HepG2 (cell line): ENCODE results near the gene TNRC18. TPM values are rescaled to one million over a fixed set of nuclear protein-coding genes. Genes with fewer than 3 reads are reported as not detected.

Source experiments
- KDM4B ChIP-seq: sonication (generic); formaldehyde crosslinking; IDR thresholded peaks from 2 replicates; pipeline ENCODE4 v1.4.0; 2020; ENCODE audit warnings: missing genetic modification reagents
- NRL ChIP-seq: sonication (generic); formaldehyde crosslinking; IDR thresholded peaks from 2 replicates; pipeline ENCODE4 v1.5.0; 2020; ENCODE audit warnings: missing genetic modification reagents, mild to moderate bottlenecking, moderate library complexity, borderline replicate concordance
- ZKSCAN5 ChIP-seq: sonication (generic); formaldehyde crosslinking; IDR thresholded peaks from 2 replicates; pipeline ENCODE4 v1.5.1; 2020; ENCODE audit warnings: mild to moderate bottlenecking, missing genetic modification reagents
- polyA plus RNA-seq, 8 experiments: library from polyadenylated mRNA; depleted of rRNA in 3 of 8; stranded (reverse) in 7 of 8; unstranded in 1 of 8; fragments of >200 nt; fragmentation: Illumina TruSeq in 4 of 8; extraction: Trizol in 4 of 8; gene quantifications; 2 replicates each; pipeline versions ENCODE4 v1.2.1 to v1.2.3, GENCODE V29; 2011 to 2016; ENCODE audit warnings: low read depth in 4 of 8, missing spikeins in 1 of 8, mixed read lengths in 1 of 8; ENCODE audit not compliant: insufficient read depth in 1 of 8
- total RNA-seq, 5 experiments: library from RNA; depleted of rRNA; stranded (reverse); fragments of >200 nt; fragmentation: Illumina TruSeq; extraction: Trizol; gene quantifications; 2 replicates each; pipeline ENCODE4 v1.2.3, GENCODE V29; 2016; ENCODE audit warnings: low read depth in 1 of 5
- TF ChIP-seq, protein P1 (sequence below): sonication (generic); formaldehyde crosslinking; IDR thresholded peaks from 2 replicates; pipeline ENCODE4 v1.5.0; 2020; ENCODE audit warnings: mild to moderate bottlenecking, missing genetic modification reagents, borderline replicate concordance
- TF ChIP-seq, protein P2 (sequence below): sonication (generic); formaldehyde crosslinking; IDR thresholded peaks from 2 replicates; pipeline ENCODE4 v1.4.0; 2020; ENCODE audit warnings: missing genetic modification reagents
- TF ChIP-seq, protein P3 (sequence below): sonication (generic); formaldehyde crosslinking; IDR thresholded peaks from 2 replicates; pipeline ENCODE4 v1.5.0; 2020; ENCODE audit warnings: mild to moderate bottlenecking, missing genetic modification reagents

The TNRC18 gene
- total and polyA plus RNA-seq, 2 of the 13 experiments (the other 11 are each of a cell fraction or from before 2014, with no cell fraction given), result 11.7 to 17.4 TPM

DNA sequence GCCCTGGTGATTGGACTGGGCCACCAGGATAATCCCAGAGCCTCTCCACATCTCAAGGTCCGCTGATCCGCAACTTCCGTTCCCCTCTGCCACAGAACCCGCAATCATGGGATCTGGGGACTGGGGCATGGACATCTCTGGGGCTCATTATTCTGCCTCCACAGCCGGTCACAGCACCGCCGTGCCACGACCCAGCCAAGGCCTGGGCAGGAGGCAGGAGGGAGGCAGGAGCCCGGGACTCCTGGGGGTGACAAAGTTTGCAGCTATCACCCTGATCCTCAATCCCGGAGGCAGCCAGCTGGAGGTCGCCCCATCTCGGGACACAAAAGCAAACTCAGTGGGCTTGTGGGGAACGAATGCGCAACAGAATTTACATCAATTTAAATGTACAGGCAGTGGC lies 42.9 kb upstream of the TNRC18 start (continued):
- TF ChIP-seq, protein P1, sequence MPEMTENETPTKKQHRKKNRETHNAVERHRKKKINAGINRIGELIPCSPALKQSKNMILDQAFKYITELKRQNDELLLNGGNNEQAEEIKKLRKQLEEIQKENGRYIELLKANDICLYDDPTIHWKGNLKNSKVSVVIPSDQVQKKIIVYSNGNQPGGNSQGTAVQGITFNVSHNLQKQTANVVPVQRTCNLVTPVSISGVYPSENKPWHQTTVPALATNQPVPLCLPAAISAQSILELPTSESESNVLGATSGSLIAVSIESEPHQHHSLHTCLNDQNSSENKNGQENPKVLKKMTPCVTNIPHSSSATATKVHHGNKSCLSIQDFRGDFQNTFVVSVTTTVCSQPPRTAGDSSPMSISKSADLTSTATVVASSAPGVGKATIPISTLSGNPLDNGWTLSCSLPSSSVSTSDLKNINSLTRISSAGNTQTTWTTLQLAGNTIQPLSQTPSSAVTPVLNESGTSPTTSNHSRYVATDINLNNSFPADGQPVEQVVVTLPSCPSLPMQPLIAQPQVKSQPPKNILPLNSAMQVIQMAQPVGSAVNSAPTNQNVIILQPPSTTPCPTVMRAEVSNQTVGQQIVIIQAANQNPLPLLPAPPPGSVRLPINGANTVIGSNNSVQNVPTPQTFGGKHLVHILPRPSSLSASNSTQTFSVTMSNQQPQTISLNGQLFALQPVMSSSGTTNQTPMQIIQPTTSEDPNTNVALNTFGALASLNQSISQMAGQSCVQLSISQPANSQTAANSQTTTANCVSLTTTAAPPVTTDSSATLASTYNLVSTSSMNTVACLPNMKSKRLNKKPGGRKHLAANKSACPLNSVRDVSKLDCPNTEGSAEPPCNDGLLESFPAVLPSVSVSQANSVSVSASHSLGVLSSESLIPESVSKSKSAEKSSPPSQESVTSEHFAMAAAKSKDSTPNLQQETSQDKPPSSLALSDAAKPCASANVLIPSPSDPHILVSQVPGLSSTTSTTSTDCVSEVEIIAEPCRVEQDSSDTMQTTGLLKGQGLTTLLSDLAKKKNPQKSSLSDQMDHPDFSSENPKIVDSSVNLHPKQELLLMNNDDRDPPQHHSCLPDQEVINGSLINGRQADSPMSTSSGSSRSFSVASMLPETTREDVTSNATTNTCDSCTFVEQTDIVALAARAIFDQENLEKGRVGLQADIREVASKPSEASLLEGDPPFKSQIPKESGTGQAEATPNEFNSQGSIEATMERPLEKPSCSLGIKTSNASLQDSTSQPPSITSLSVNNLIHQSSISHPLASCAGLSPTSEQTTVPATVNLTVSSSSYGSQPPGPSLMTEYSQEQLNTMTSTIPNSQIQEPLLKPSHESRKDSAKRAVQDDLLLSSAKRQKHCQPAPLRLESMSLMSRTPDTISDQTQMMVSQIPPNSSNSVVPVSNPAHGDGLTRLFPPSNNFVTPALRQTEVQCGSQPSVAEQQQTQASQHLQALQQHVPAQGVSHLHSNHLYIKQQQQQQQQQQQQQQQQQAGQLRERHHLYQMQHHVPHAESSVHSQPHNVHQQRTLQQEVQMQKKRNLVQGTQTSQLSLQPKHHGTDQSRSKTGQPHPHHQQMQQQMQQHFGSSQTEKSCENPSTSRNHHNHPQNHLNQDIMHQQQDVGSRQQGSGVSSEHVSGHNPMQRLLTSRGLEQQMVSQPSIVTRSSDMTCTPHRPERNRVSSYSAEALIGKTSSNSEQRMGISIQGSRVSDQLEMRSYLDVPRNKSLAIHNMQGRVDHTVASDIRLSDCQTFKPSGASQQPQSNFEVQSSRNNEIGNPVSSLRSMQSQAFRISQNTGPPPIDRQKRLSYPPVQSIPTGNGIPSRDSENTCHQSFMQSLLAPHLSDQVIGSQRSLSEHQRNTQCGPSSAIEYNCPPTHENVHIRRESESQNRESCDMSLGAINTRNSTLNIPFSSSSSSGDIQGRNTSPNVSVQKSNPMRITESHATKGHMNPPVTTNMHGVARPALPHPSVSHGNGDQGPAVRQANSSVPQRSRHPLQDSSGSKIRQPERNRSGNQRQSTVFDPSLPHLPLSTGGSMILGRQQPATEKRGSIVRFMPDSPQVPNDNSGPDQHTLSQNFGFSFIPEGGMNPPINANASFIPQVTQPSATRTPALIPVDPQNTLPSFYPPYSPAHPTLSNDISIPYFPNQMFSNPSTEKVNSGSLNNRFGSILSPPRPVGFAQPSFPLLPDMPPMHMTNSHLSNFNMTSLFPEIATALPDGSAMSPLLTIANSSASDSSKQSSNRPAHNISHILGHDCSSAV, result no peak
- TF ChIP-seq NRL (CRISPR knock-in tag), result no peak
- TF ChIP-seq, protein P2, sequence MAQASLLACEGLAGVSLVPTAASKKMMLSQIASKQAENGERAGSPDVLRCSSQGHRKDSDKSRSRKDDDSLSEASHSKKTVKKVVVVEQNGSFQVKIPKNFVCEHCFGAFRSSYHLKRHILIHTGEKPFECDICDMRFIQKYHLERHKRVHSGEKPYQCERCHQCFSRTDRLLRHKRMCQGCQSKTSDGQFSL (CRISPR knock-in tag), result no peak
- TF ChIP-seq, protein P3, sequence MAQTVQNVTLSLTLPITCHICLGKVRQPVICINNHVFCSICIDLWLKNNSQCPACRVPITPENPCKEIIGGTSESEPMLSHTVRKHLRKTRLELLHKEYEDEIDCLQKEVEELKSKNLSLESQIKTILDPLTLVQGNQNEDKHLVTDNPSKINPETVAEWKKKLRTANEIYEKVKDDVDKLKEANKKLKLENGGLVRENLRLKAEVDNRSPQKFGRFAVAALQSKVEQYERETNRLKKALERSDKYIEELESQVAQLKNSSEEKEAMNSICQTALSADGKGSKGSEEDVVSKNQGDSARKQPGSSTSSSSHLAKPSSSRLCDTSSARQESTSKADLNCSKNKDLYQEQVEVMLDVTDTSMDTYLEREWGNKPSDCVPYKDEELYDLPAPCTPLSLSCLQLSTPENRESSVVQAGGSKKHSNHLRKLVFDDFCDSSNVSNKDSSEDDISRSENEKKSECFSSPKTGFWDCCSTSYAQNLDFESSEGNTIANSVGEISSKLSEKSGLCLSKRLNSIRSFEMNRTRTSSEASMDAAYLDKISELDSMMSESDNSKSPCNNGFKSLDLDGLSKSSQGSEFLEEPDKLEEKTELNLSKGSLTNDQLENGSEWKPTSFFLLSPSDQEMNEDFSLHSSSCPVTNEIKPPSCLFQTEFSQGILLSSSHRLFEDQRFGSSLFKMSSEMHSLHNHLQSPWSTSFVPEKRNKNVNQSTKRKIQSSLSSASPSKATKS (CRISPR knock-in tag), result no peak
- TF ChIP-seq ZKSCAN5 (CRISPR knock-in tag), result no peak
- TF ChIP-seq KDM4B, result no peak
